ENCODE measurements around the gene KRTAP10-7. TPM values are rescaled to one million over a fixed set of nuclear protein-coding genes. Genes with fewer than 3 reads are reported as not detected.
"Not testable (repeated sequence)": the region's sequence is repeated elsewhere in the genome, so short reads cannot be mapped to it uniquely, and the experiment has no call there.

Gene KRTAP10-7
- total RNA-seq, 2 donors from 2014 or later: not detected

DNA sequence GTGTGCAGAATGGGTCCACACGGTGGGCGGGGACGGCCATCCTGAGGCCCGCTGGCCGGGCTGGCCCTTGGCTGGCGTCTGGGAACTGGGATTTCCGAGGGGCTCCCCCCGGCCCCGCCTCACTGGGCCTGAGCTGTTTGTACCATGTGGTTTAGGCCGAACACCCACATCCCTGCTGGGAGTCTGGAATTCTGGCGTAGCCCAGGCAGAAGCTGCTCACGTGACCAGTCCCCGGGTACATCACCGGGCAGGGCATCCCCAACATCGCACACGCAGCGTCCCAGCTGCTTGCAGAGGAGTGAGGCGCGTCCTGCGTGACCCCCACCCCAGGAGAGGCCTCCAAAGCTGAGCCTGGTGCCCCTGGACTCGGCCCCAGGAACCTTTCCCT, 2.1 kb downstream of the KRTAP10-7 start:
- DNase-seq (no peak), ATAC-seq (no peak)
- H3K9me3 ChIP-seq: no peaks in the 10 kb centered on the region
- H3K36me3 ChIP-seq (replicated peaks in 1 of 2; ENCODE audit: insufficient read depth in 1 of 2, low read depth in 2 of 2): no peaks in the 10 kb centered on the region
- no peak overlapping the region for H3K27ac ChIP-seq
- H3K27me3 ChIP-seq: no peaks in the 10 kb centered on the region
- H3K4me3 ChIP-seq: no peak overlapping the region
- intact Hi-C loops (cut with DNase I): no loop called here
- WGBS, 2 donors: 51% methylated on average over 17 of the region's 21 CpGs; no CpG with 5 or more reads in 1 of the 2 donors
- no peaks in the 10 kb centered on the region for H3K4me1 ChIP-seq
- TF ChIP-seq, protein P1, sequence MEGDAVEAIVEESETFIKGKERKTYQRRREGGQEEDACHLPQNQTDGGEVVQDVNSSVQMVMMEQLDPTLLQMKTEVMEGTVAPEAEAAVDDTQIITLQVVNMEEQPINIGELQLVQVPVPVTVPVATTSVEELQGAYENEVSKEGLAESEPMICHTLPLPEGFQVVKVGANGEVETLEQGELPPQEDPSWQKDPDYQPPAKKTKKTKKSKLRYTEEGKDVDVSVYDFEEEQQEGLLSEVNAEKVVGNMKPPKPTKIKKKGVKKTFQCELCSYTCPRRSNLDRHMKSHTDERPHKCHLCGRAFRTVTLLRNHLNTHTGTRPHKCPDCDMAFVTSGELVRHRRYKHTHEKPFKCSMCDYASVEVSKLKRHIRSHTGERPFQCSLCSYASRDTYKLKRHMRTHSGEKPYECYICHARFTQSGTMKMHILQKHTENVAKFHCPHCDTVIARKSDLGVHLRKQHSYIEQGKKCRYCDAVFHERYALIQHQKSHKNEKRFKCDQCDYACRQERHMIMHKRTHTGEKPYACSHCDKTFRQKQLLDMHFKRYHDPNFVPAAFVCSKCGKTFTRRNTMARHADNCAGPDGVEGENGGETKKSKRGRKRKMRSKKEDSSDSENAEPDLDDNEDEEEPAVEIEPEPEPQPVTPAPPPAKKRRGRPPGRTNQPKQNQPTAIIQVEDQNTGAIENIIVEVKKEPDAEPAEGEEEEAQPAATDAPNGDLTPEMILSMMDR (IDR thresholded peaks at IDR 0.05): no peak
- no peak for TF ChIP-seq POLR2A (IDR thresholded peaks at IDR 0.05)

DNA sequence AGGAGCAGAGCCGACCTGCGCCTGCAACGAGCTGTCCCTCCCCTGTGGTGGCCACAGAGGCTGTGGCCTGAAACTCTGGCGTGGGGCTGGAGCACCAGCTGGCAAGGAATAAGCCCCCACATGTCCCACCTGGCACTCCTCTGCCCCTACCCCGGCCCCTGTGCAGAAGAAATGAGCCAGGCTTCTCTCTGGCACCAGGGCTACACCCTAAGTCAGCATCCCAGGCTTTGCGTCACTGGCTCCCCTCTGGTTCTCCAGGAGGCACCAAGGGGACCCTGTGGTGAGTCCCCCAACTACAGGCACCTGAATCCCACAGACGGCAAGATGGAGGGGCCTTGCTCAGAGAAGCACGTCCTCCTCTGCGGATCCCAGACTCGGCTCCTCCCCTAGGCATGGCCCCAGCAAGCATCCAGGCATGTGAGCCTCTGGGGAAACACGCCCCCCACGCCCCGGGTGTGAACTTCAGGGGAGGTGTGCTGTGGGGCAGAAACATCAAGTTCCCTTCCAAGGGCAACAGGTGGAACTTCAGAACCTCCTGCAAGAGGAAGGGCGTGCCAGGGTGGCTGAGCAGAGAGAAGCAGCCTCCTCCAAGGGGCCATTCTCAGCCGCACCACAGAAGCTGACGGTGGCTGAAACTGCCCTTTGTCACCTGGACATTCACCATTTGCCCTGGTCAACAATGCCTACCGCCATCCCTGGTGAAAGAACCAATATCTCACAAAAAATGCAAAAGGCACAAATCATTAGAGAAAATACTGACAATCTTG, 2.9 kb downstream of the KRTAP10-7 start:
- Histone ChIP-seq H3K9me3 (no peaks in the 10 kb centered on the region), H3K4me3 (no peak overlapping the region), H3K27me3 (no peaks in the 10 kb centered on the region), H3K36me3 (replicated peaks in 1 of 2; ENCODE audit: insufficient read depth in 1 of 2, low read depth in 2 of 2) (no peaks in the 10 kb centered on the region), H3K4me1 (no peaks in the 10 kb centered on the region), H3K27ac (no peak overlapping the region)
- intact Hi-C loops (cut with DNase I): no loop called here
- 47 to 57% methylated on average over 6 to 17 of the region's 17 CpGs for WGBS, 2 donors
- DNase-seq (no peak), ATAC-seq (no peak)
- TF ChIP-seq, protein P1 (IDR thresholded peaks at IDR 0.05): no peak
- TF ChIP-seq POLR2A (IDR thresholded peaks at IDR 0.05): no peak

- DNase-seq: no peak
- TF ChIP-seq, protein P1 (IDR thresholded peaks at IDR 0.05): no peak
- TF ChIP-seq POLR2A (IDR thresholded peaks at IDR 0.05): no peak
- ATAC-seq: no peak
- Histone ChIP-seq H3K4me1 (no peaks in the 10 kb centered on the region), H3K27ac (no peak overlapping the region), H3K9me3 (peaks cover 0 to 3% (median 0%) of the 10 kb centered on the region in 3 donors), H3K4me3 (no peak overlapping the region), H3K36me3 (replicated peaks in 1 of 2; ENCODE audit: insufficient read depth in 1 of 2, low read depth in 2 of 2) (no peaks in the 10 kb centered on the region), H3K27me3 (no peaks in the 10 kb centered on the region)
- intact Hi-C loops (cut with DNase I): no loop called here
- 74 to 77% methylated on average over 8 of the region's 8 CpGs for WGBS, 2 donors
Measured at GRCh38 chr21:44603911-44604310, 3.5 kb downstream of the KRTAP10-7 start.

GRCh38 chr21:44606495-44606894, 6.1 kb downstream of the KRTAP10-7 start:
- H3K4me1 ChIP-seq: no peaks in the 10 kb centered on the region
- H3K9me3 ChIP-seq: peaks cover 0 to 22% (median 0%) of the 10 kb centered on the region in 3 donors
- DNase-seq (no peak), ATAC-seq (no peak)
- no peak overlapping the region for H3K27ac ChIP-seq
- no peak for TF ChIP-seq POLR2A (IDR thresholded peaks at IDR 0.05)
- TF ChIP-seq, protein P1 (IDR thresholded peaks at IDR 0.05): no peak
- no peaks in the 10 kb centered on the region for H3K36me3 ChIP-seq (replicated peaks in 1 of 2; ENCODE audit: insufficient read depth in 1 of 2, low read depth in 2 of 2)
- no peaks in the 10 kb centered on the region for H3K27me3 ChIP-seq
- intact Hi-C loops (cut with DNase I): no loop called here
- 57 to 62% methylated on average over 4 of the region's 4 CpGs for WGBS, 2 donors
- no peak overlapping the region for H3K4me3 ChIP-seq

GRCh38 chr21:44609193-44609592, 8.8 kb downstream of the KRTAP10-7 start:
- Histone ChIP-seq H3K27me3 (no peaks in the 10 kb centered on the region), H3K4me1 (no peaks in the 10 kb centered on the region), H3K36me3 (replicated peaks in 1 of 2; ENCODE audit: insufficient read depth in 1 of 2, low read depth in 2 of 2) (no peaks in the 10 kb centered on the region), H3K4me3 (no peak overlapping the region), H3K27ac (no peak overlapping the region), H3K9me3 (peaks cover 0 to 26% (median 0%) of the 10 kb centered on the region in 3 donors)
- DNase-seq (no peak), ATAC-seq (no peak)
- TF ChIP-seq POLR2A (IDR thresholded peaks at IDR 0.05): no peak
- TF ChIP-seq, protein P1 (IDR thresholded peaks at IDR 0.05): no peak
- intact Hi-C loops (cut with DNase I): no loop called here

DNA sequence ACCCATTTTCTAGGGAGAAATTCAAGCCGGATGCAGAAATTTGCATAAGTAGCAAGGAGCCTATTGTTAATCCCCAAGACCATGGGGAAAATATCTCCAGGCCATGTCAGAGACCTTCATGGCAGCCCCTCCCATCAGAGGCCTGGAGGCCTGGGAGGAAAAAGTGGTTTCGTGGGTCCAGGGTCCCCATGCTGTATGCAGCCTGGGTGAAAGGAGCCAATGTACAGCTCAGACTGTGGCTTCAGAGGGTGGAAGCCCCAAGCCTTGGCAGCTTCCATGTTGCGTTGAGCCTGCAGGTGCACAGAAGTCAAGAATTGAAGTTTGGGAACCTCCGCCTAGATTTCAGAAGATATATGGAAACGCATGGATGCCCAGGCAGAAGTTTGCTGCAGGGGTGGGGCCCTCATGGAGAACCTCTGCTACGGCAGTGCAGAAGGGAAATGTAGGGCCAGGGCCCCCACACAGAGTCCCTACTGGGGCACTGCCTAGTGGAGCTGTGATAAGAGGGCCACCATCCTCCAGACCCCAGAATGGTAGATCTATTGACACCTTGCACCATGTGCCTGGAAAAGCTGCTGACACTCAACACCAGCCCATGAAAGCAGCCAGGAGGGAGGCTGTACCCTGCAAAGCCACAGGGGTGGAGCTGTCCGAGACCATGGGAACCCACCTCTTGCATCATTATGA, 9.9 kb downstream of the KRTAP10-7 start:
- peaks cover 0 to 26% (median 0%) of the 10 kb centered on the region in 3 donors for H3K9me3 ChIP-seq
- H3K27me3 ChIP-seq; H3K36me3 ChIP-seq (replicated peaks in 1 of 2; ENCODE audit: insufficient read depth in 1 of 2, low read depth in 2 of 2); ATAC-seq; DNase-seq; intact Hi-C loops (cut with DNase I); H3K4me1 ChIP-seq; H3K4me3 ChIP-seq; H3K27ac ChIP-seq: not testable (repeated sequence)
- WGBS, 2 donors: 82 to 88% methylated on average over 6 to 7 of the region's 7 CpGs
